Osteocyte (in vitro differentiated cells): ENCODE measurements around the gene C20orf204. TPM values are rescaled to one million over a fixed set of nuclear protein-coding genes. Genes with fewer than 3 reads are reported as not detected.

Experiments
- DNase-seq: peaks from one replicate; pipeline ENCODE4 v3.0.0; 2021; ENCODE audit warnings: mixed read lengths; ENCODE audit not compliant: unreplicated experiment; ENCODE audit errors: extremely low spot score
- H3K27ac Mint-ChIP-seq: one replicate; pipeline ENCODE4 v1.8.0; 2021; ENCODE audit warnings: mild to moderate bottlenecking, mixed read lengths; ENCODE audit not compliant: unreplicated experiment
- H3K27me3 Mint-ChIP-seq: one replicate; pipeline ENCODE4 v1.8.0; 2021; ENCODE audit warnings: mixed read lengths; ENCODE audit not compliant: unreplicated experiment
- H3K36me3 Mint-ChIP-seq: one replicate; pipeline ENCODE4 v1.8.0; 2021; ENCODE audit warnings: mixed read lengths; ENCODE audit not compliant: unreplicated experiment
- H3K4me1 Mint-ChIP-seq: one replicate; pipeline ENCODE4 v1.8.0; 2021; ENCODE audit warnings: mixed read lengths; ENCODE audit not compliant: unreplicated experiment
- H3K4me3 Mint-ChIP-seq: one replicate; pipeline ENCODE4 v1.8.0; 2021; ENCODE audit warnings: mild to moderate bottlenecking, moderate library complexity, mixed read lengths; ENCODE audit not compliant: unreplicated experiment
- H3K9me3 Mint-ChIP-seq: one replicate; pipeline ENCODE4 v1.8.0; 2021; ENCODE audit warnings: mixed read lengths; ENCODE audit not compliant: unreplicated experiment
- CTCF ChIP-seq: fragments of 200-600 bp; sonication (generic); IDR thresholded peaks from 2 replicates; pipeline ENCODE4 v1.5.0; 2021; ENCODE audit warnings: antibody characterized with exemption, mild to moderate bottlenecking, moderate library complexity
- total RNA-seq: library from RNA; stranded (reverse); gene quantifications from 2 replicates; pipeline ENCODE4 v1.2.1, GENCODE V29; 2021

The C20orf204 gene
- total RNA-seq, 1 donor from 2014 or later = 1.3 TPM

- Mint-ChIP-seq H3K4me1 (peaks cover 26% of the 10 kb centered on the region), H3K4me3 (peak overlapping the region; percentile 86), H3K27me3 (no peaks in the 10 kb centered on the region), H3K9me3 (no peaks in the 10 kb centered on the region), H3K27ac (peak overlapping the region; percentile 72), H3K36me3 (no peaks in the 10 kb centered on the region)
- DNase-seq = no peak
- no peak for TF ChIP-seq CTCF
Measured at GRCh38 chr20:64063389-64064144, 27.6 kb downstream of the C20orf204 start.

GRCh38 chr20:64064145-64064698 is 28.2 kb downstream of the C20orf204 start:
- H3K9me3 Mint-ChIP-seq = no peaks in the 10 kb centered on the region
- peak overlapping the region; percentile 86 for H3K4me3 Mint-ChIP-seq
- H3K4me1 Mint-ChIP-seq = peaks cover 23% of the 10 kb centered on the region
- no peak for TF ChIP-seq CTCF
- no peak for DNase-seq
- peak overlapping the region; percentile 72 for H3K27ac Mint-ChIP-seq
- no peaks in the 10 kb centered on the region for H3K36me3 Mint-ChIP-seq
- H3K27me3 Mint-ChIP-seq = no peaks in the 10 kb centered on the region

GRCh38 chr20:64065062-64065973 is 29.3 kb downstream of the C20orf204 start:
- peaks cover 20% of the 10 kb centered on the region for H3K4me1 Mint-ChIP-seq
- H3K27me3 Mint-ChIP-seq = no peaks in the 10 kb centered on the region
- no peaks in the 10 kb centered on the region for H3K9me3 Mint-ChIP-seq
- no peak for TF ChIP-seq CTCF
- no peaks in the 10 kb centered on the region for H3K36me3 Mint-ChIP-seq
- no peak overlapping the region for H3K27ac Mint-ChIP-seq
- H3K4me3 Mint-ChIP-seq = peak overlapping the region; percentile 18
- no peak for DNase-seq

- no peak for TF ChIP-seq CTCF
- H3K27ac Mint-ChIP-seq = no peak overlapping the region
- peak overlapping the region; percentile 18 for H3K4me3 Mint-ChIP-seq
- peaks cover 20% of the 10 kb centered on the region for H3K4me1 Mint-ChIP-seq
- no peaks in the 10 kb centered on the region for H3K27me3 Mint-ChIP-seq
- no peaks in the 10 kb centered on the region for H3K36me3 Mint-ChIP-seq
- no peak for DNase-seq
- H3K9me3 Mint-ChIP-seq = no peaks in the 10 kb centered on the region
Measured at GRCh38 chr20:64065974-64066343, 30.0 kb downstream of the C20orf204 start.
